OCI-LY1 (cell line): ENCODE measurements around the gene AIF1.

ENCODE experiments used
- CTCF ChIP-seq: fragments of 200-600 bp; sonication (generic), shearing (Covaris generic); IDR thresholded peaks from 2 replicates; pipeline ENCODE4 v1.5.1; 2017; ENCODE audit warnings: mild to moderate bottlenecking, antibody characterized with exemption, low read length, moderate library complexity, mixed read lengths
- EZH2 ChIP-seq: fragments of 200-600 bp; sonication (generic), shearing (Covaris generic); IDR thresholded peaks from 2 replicates; pipeline ENCODE4 v1.8.0; 2017; ENCODE audit warnings: borderline replicate concordance, mixed run types, mild to moderate bottlenecking, antibody characterized with exemption, low read length, moderate library complexity, mixed read lengths

- TF ChIP-seq EZH2 (no peak), CTCF (no peak)
Measured at GRCh38 chr6:31617010-31617409, 2.0 kb downstream of the AIF1 start.
